GM18526 (cell line): Measurements from ENCODE around the gene LGALS3BP.

Source experiments
- POLR2A ChIP-seq: IDR thresholded peaks from 3 replicates; pipeline ENCODE4 v1.6.1; 2011; ENCODE audit not compliant: insufficient read length; ENCODE audit errors: extremely low read depth

LGALS3BP gene

DNA sequence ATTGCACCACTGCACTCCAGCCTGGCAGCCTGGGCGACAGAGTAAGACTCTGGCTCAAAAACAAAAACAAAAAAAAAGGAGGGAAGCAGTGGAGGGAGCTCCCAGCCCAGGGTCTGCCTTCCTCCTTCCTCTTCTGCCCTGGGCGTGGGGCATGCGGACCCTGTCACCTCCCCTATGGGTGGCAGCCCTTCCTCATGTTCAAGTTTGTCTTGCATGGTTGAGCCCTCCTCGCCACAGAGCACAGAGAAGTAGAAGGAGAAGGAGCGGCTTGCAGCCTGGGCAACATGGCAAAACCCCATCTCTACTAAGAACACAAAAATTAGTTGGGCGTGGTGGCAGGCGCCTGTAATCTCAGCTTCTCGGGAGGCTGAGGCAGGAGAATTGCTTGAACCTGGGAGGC, 33.1 kb downstream of the LGALS3BP start:
- no peak for TF ChIP-seq POLR2A

DNA sequence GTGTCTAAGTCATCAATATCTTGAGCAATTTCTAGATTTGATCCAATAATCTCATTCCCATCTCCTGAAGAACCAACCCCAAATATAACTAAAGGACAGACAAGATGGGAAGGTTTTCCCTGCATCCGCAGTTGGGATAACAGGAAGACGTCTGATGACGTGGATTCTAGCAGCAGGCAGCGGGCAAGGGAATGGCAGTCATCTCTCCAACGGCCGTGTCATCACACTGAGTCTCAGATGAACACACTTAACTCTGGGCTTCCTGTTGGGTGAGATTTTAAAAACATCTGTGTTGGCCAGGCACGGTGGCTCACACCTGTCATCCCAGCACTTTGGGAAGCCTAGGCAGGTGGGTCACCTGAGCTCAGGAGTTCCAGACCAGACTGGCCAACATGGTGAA, 33.6 kb downstream of the LGALS3BP start:
- no peak for TF ChIP-seq POLR2A

DNA sequence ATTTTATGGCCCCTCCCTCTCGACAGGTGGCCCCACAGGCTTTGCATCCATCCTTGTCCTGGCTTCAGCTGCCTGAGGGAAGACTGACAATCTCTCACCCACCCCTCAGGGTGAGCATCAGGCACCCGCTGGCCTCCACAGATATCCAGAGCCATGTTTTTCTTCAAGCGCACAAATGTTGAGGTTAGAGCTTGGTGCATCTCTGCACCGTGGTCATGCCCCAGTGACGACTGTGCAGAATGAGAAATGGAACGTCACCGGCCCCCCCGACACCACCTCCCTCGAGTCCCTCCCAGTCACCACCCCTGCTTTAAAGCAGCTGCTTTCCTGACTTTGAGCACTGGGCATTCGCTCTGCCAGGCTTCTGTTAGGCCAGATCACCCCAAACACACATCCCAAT, 34.8 kb downstream of the LGALS3BP start:
- no peak for TF ChIP-seq POLR2A

DNA sequence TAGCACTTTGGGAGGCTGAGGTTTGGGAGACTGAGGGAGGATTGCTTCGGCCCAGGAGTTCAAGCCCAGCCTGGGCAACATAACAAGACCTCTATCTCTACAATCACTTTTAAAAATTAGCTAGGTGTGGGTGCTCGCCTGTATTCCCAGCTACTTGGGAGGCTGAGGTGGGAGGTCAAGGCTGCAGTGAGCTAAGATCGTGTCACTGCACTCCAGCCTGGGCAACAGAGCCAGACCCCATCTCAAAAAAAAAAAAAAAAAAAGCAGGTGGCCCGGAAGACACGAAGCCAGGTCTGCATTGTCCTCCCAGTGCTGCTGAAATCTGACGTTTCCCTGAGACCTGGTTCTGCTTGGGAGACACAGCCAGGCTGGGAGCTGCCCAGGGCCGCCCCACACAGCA, 35.7 kb downstream of the LGALS3BP start:
- no peak for TF ChIP-seq POLR2A

DNA sequence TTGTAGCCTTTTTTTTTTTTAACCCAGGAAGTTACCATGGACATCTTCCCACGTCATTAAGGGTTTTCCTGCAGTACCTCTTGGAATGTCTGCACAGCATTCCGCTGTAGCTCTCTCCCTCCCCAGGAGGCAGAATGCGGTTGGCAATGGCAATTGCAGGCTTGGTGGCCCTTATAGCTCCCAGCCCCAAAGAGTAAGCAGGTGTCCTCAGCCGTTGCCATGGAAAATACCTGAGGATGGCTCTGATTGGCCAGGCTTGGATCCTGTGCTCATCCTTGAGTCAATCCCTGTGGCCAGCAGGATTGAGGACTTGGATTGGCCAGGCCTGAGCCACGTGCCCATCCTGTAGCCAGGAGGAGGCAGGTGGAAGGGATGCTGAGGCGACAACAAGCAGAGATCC, 39.0 kb downstream of the LGALS3BP start:
- no peak for TF ChIP-seq POLR2A

DNA sequence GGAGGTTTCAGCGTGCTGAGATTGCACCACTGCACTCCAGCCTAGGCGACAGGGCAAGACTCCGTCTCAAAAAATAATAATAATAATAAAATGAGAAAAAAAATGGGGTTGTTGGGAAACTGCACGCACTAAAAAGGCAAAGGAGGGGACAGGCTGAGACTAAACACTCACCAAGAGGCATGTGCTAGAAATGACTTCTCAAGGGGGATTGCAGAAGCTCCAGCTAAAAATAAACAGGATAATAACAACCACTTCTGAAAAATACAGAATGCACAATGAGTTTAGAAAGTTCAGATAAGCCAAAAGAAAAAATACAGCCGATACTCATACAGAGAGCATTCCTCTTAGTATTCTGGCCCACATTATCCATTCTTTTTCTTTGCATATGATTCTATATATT, 39.5 kb downstream of the LGALS3BP start:
- no peak for TF ChIP-seq POLR2A

DNA sequence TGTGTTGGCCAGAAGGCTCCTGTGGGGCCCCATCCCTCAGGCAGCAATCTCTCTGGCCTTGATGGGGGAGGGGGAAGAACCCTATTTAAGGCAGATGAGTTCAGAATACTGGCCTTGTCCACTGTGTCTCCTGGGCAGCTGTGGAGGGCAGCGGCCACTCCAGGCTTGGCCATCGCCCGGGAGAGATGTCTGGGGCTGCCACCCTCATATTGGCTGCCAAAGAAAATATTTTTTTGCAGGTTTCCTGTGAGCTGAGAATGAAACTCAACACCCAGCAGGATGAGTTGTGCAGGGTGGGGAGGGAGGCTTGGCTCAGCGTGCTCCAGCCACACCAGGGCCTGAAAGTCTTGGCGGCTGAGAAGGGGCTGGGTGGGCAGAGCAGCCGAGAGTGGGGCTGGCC, 40.1 kb downstream of the LGALS3BP start:
- no peak for TF ChIP-seq POLR2A

DNA sequence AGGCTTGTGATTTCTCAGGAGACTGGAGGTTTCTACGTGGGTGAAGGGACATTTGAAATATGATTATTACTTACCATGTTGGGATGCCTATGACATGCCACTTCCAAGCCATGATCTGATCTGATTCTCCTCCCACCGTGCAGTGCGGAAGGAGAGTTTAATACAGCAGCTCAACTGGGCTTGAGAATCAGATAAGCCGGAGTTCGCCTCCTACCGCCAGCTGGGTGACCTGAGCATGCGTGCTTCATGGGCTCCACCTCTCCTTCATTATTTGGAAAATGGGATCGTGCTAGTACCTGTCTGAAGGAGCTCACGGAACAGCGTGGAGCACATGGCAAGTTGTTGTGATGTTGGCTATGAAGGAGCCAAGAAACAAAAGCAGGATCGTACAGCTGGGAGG, 42.2 kb downstream of the LGALS3BP start:
- no peak for TF ChIP-seq POLR2A

DNA sequence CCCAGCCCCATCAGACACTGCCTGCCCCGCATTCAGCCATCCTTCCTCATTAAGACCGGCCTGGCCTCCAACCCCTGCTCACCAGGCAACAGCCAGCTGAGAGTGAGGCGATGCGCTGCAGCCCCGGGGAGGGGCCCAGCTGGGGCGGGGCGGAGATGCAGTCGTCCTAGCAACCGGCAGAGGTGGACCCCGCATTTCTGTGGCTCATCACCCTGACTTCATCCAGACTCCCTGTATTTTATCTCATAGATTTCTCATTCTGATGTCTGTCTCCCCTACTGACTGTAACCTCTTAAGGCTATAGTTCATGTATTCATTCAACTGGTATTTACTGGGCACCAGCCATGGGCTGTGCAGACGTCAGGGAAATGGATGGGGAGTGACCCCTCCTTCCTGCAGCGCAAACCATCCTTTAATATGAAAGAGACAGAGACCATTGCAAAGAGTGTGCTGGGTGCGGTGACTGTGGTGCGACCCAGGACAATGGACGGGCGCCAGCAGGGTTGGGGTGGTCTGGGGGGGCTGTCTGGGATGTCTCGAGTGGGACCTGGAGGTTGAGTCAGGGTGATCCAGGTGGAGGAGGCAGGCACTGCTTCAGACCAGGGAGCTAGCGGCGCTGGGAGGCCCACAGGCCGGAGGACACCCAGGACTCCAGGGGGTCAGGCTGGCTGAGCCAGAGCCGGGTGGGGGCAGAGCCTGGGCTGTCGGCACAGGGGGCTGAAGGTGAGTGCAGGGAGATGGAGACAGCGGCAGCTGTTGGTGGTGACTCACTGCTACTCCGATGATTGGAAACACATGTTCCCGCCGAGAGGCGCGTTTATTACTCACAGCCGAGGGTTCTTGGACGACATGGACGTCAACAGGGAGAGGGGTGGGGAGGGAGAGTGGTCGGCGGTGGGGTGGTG, 44.1 kb downstream of the LGALS3BP start:
- TF ChIP-seq POLR2A: no peak

DNA sequence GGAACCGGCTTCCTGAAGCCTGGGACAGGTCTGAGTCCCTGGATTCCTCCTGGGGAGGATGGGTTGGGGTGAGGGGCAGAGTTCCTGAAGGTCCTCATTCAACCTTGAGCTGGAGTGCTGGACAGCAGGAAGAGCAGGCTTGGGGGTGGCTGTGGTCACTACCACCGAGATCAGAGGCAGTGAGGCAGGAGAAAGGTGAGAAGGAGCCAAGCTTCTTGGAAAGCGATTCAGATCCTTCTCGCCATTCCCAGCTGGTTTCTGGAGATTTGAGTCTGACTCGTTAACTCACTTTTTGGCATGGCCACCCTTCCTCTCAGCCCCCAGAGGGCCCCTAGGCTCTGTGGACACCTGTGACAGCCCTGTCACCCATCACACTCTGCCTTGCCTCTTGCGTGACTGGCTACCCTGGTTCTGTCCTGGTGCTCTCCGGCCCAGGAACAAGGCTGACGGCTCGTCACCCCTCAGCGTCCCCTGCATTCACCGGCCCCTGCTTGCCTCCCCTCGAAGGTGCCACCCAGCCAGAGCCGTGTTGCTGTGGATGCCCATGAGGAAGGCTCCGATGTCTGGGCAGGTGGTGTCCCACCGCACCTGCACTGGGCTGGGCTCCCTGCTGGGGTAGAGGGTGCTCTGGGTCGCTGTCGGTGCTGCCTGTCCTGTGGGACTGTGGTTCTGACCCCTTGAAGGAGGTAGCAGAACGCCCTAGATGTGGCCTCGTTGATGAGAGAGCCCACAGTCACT, 44.9 kb downstream of the LGALS3BP start:
- no peak for TF ChIP-seq POLR2A

DNA sequence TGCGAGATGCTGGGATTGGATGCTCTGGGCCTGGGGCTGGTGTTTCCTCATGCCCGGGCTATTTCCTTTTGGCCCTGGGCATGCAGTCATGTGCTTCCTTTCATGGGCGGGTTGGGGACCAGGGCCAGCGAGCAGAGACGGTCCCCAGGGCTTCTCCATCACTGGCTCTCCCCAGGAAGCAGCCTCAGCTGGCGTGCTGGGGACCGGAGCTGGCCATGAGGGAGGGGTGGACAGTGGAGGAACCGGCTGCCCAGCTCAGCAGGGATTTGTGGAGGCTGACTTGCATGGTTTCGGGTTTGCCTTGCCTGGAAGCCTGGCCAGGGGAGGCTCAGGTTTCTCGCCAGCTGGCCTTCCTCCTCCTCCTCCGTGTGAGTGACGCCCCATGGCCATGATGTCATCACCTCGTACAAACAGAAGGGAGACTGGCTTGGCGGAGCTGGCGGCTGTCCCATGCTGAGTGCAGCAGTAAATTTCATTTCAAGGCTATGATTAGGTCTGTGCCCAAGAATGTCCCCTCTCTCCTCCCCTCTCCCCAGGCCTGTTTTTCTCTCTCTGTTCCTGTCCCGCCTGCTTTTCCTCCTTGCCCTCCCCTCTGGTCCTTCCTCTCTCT, 45.7 kb downstream of the LGALS3BP start:
- no peak for TF ChIP-seq POLR2A

DNA sequence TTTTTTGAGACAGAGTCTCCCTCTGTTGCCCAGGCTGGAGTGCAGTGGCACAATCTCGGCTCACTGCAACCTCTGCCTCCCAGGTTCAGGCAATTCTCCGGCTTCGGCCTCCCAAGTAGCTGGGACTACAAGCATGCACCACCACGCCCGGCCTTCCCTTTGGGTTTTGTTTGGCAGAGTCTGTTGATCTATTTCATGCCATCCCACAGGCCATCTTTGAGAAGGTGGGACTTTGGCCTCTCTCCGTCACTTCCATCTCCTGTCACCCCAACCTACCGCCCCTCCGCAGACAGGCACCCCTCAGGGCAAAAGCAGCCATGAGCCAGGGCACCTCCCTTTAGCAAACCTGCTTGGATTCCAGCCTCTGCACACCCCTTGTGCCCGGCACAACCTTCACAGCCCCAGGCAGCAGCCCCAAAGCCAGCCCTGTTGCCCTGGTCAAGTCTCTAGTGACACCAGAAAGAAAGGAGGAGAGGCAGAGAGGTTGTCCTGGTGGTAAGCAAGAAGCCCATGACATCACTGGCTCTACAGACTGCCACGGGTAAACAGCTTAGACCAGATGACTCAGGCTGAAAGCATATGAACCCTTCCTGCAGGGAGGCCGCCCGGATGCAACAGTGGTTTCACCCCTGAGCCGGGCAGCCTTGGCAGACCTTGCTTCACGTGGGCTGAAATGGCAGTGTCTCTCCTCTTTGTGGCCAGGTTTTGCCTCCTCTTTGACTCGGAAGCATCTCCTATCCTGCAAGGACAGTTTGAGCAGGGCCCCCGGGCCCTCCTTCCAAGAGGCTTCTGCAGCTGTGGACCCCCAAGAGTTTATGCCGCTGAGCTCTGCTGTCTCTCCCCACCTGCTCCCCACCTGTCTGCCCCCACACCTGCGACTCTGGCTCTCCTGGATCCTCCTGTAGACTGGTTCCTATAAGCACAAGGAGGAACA, 46.4 kb downstream of the LGALS3BP start:
- no peak for TF ChIP-seq POLR2A

DNA sequence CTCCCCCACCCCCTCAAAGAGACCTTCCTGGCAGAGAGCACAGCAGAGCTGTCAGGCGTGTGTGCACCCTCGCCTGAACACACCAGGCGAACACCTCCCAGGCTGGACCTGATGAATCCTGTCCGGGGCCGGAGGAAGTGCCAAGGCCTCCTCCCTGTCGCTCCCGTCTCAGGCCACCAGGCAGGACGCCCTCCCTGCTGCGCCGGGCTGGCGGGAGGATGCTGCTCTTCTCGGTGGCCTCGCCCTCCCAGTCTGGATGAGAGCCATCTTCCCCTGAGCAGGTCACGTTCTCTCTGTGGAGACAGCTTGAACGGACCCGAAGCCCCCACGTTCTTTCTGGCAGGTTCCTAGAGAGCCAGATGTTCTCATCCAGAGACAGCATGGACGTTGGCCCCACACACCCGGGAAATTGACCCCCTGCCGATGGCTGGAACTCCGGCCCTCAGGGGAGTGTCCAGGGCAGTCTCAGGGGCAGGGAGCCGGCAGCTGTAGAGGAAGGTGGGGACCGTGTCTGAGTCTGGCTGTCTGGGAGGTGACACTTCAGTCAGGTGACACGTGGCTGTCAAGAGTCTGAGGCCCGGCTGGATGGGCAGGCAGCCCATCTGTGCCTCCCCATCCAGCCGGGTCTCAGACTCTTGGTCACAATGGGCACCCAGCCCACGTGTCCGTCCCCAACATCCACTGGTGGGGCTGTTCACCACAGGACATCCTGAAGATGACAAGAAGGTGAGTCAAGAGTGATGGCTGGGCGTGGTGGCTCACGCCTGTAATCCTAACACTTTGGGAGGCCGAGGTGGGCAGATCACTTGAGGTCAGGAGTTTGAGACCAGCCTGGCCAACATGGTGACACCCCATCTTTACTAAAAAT, 49.6 kb downstream of the LGALS3BP start:
- no peak for TF ChIP-seq POLR2A
